AG10803 (cell line): Measurements from ENCODE around the gene MYPOP.
"Not testable (repeated sequence)": the region's sequence is repeated elsewhere in the genome, so short reads cannot be mapped to it uniquely, and the experiment has no call there.

Experiments
- DNase-seq: peaks from one replicate; pipeline ENCODE4 v3.0.0; 2010; ENCODE audit warnings: low read depth
- H3K4me3 ChIP-seq: 2 replicates; pipeline ENCODE4 v1.5.1; 2011; ENCODE audit warnings: mild to moderate bottlenecking, low read length, control low read depth
- TF ChIP-seq, protein P1 (sequence below): conservative IDR thresholded peaks from 2 replicates; pipeline ENCODE4 v1.5.1; 2011; ENCODE audit warnings: mild to moderate bottlenecking, low read length, control low read depth, inconsistent platforms

MYPOP gene

DNA sequence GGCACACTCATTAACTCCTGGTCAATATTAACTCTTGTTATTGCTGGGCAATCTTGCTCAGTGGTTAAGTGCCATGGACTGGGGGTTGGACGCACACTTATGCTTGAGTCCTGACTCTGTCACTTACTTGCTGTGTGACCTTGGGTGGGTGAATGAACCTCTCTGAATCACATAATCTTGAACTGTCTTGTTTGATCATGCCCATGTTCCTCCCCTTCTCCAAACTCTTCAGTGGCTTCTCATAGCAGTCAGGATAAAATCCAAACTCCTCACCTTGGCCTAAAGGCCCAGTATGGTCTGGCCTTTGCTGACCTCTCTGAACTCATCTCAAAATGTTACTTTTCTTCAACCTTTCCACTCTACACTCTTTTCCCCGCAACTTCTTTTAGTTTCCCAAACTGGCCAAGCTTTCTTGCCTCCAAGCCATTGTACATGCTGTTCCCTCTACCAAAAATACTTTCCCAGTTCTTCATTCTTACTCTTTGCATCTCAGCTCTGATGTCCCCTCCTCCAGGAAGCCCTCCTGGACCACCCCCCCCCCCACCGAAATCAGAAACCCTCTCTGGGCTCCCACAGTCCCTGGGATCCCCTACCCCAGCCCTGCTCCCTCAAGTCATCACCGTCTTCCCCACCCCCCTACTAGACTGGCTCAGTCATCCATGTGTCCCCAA, 2.4 kb downstream of the MYPOP start:
- DNase-seq, result no peak
- H3K4me3 ChIP-seq, result no peak overlapping the region
- TF ChIP-seq, protein P1, sequence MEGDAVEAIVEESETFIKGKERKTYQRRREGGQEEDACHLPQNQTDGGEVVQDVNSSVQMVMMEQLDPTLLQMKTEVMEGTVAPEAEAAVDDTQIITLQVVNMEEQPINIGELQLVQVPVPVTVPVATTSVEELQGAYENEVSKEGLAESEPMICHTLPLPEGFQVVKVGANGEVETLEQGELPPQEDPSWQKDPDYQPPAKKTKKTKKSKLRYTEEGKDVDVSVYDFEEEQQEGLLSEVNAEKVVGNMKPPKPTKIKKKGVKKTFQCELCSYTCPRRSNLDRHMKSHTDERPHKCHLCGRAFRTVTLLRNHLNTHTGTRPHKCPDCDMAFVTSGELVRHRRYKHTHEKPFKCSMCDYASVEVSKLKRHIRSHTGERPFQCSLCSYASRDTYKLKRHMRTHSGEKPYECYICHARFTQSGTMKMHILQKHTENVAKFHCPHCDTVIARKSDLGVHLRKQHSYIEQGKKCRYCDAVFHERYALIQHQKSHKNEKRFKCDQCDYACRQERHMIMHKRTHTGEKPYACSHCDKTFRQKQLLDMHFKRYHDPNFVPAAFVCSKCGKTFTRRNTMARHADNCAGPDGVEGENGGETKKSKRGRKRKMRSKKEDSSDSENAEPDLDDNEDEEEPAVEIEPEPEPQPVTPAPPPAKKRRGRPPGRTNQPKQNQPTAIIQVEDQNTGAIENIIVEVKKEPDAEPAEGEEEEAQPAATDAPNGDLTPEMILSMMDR, result no peak

DNA sequence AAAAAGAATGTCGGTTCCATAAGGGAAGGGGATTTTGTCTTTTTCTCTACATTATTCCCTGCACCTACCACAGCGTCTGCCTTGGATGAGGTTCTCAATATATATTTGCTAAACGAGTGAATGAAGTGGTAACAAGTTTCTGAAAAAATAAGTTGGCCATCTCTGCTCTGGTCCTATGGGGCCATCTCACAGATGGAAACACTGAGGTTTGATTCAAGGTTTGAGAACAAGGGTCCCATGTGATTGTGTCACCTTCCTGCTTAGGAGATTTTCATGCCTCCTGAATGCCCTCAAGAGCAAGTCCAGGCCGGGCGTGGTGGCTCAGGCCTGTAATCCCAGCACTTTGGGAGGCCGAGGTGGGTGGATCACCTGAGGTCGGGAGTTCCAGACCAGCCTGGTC, 3.2 kb downstream of the MYPOP start:
- TF ChIP-seq, protein P1, result no peak
- DNase-seq, result no peak
- H3K4me3 ChIP-seq, result no peak overlapping the region

GRCh38 chr19:45897261-45897812, 5.1 kb downstream of the MYPOP start:
- TF ChIP-seq, protein P1, result no peak
- DNase-seq, result no peak

DNA sequence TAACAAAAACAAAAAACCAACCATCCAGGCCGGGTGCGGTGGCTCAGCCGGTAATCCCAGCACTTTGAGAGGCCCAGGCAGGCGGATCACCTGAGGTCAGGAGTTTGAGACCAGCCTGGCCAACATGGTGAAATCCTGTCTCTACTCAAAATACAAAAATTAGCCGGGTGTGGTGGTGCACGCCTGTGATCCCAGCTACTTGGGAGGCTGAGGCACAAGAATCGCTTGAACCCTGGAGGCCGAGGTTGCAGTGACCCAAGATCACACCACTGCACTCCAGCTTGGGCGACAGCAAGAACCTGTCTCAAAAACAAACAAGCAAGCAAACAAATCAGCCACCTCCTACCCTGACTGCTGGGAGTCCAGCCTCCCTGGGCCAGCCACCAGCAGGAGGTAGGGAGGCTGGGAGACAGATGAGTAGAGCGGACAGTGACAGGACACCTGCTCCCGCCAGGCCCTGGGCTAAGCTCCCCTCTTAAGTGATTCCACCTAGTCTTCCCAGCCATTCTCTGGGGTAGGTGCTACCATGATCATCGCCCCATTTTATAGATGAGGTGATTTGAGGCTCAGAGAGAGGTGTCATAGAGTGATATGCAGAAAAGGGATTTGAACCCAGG, 6.3 kb downstream of the MYPOP start:
- H3K4me3 ChIP-seq, DNase-seq: not testable (repeated sequence)

More at GRCh38 chr19:45897261-45897812, 5.1 kb downstream of the MYPOP start:
- no peak overlapping the region for H3K4me3 ChIP-seq

DNA sequence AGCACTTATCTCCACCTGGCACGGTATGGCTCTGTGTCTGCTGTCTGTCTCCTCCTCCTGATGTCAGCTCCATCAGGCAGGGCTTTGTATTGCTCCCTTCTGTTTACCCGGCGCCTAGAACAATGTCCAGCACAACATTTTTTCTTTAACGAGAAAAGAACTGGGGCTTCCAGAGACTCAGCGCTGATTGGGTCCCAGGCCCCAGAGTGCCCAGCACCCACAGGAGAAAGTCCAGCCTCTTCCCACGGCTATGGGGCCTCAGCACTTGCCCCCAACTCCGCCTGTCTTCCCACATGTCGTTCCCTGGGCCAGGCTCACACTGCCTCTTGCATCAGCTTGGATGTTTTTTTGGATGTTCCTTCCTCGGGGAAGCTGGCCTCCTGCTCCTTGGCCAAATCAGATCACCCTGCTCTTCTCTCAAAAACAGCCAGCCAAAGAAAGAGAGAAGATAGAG, 6.9 kb downstream of the MYPOP start:
- H3K4me3 ChIP-seq, result no peak overlapping the region
- TF ChIP-seq, protein P1, result no peak
- DNase-seq, result no peak

DNA sequence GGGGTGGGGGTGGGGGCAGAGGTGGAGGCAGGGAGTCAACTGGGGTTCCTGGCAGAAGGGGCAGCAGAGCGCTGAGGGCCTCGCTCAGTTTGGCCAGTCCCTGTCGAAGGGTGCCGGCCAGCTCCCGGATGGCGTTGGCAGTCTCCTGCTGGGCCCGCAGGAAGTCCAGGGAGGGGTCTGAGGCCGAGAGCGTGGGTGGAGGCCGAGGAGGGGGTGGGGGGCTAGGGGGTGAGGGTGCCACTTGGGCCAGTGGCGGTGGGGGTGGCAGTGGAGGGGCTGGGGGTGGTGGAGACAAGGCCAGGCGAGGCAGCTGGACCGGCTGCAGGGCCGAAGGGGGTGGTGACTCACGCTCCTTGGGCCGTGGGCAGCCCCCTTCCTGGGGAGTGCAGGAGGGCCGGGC, 11.5 kb downstream of the MYPOP start:
- H3K4me3 ChIP-seq, result no peak overlapping the region
- DNase-seq, result no peak
- TF ChIP-seq, protein P1, result no peak

DNA sequence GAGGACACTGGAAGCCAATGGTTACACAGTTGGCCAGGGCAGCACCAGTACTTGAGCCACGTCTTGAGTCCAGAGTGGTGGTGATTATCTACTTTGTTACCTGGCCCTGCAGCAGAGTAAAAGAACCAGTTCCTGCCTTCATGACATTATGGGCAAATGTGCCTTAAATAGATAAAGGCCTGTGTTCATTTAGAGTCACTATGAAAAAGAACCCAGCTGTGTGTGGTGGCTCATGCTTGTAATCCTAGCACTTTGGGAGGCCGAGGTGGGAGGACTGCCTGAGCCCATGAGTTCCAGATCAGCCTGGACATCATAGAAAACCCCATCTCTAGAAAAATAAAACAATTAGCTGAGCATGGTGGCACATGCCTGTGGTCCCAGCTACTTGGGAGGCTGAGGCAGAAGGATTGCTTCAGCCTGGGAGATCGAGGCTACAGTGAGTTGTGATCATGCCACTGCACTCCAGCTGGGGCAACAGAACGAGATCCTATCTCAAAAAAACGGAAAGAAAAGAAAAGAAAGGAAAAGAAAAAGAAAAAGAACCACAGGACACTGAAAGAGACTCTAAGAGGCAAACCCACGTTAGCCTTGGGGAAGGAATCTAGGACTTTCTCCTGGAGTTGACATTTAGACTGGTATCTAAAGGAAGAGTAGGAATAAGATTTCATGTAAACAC, 13.1 kb downstream of the MYPOP start:
- TF ChIP-seq, protein P1, result no peak
- H3K4me3 ChIP-seq, result no peak overlapping the region
- DNase-seq, result no peak
